ENCODE results near the gene HNRNPC.

DNA sequence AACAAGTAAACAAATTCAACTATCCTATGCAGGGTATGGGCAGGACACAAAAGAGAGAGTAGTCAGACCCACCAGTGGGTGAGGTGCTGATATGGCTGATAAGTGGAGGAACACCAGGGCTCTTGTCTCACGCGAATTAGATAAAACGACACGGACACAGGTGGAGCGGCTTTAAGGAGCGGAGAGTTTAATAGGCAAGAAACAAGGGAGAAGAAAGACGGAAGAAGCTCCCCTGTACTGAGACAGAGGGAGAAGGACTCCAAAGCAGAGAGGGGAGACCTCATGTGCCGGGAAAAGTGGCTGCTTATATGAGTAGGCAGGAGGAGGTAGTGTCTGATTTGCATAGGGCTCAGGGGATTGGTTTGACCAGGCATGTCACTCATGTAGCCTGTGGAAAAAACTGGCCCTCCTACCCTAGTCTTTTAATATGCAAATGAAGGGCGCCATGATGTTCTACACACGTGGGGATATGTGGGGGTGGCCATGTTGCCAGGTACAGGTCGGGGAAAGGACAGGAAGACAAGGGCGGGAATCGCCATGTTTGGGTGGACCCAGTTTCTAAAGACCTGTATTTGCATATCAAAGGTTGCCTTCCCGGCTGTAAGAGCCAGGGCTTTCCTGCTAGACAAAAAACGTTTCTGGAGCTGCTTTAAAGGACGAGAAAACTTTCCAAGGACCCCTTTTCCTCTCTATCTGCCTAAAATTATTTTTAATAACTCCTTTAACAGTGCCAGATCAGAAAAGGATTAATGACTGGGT lies 39.4 kb upstream of the HNRNPC start:
- TF ChIP-seq, protein P1, sequence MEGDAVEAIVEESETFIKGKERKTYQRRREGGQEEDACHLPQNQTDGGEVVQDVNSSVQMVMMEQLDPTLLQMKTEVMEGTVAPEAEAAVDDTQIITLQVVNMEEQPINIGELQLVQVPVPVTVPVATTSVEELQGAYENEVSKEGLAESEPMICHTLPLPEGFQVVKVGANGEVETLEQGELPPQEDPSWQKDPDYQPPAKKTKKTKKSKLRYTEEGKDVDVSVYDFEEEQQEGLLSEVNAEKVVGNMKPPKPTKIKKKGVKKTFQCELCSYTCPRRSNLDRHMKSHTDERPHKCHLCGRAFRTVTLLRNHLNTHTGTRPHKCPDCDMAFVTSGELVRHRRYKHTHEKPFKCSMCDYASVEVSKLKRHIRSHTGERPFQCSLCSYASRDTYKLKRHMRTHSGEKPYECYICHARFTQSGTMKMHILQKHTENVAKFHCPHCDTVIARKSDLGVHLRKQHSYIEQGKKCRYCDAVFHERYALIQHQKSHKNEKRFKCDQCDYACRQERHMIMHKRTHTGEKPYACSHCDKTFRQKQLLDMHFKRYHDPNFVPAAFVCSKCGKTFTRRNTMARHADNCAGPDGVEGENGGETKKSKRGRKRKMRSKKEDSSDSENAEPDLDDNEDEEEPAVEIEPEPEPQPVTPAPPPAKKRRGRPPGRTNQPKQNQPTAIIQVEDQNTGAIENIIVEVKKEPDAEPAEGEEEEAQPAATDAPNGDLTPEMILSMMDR (IDR thresholded peaks at IDR 0.05; ENCODE audit: borderline replicate concordance, extremely low read depth, low read length, poor library complexity, severe bottlenecking): no peak
- TF ChIP-seq EZH2 (IDR thresholded peaks at IDR 0.05; ENCODE audit: borderline replicate concordance, low read depth, low read length, severe bottlenecking): no peak

Data from DND-41 (cell line).